Activated CD4-positive, CD25-positive, alpha-beta regulatory T cell treated with anti-CD3 and anti-CD28 coated beads, Interleukin-2, amount 50 U/mL, for 16 hours (primary cell): Measurements from ENCODE around the gene PNPT1.

Experiments used
- DNase-seq: peaks from one replicate; pipeline ENCODE4 v3.0.0-alpha.2; 2020; ENCODE audit warnings: low read depth, low spot score

The PNPT1 gene

GRCh38 chr2:55668956-55669355 is 24.7 kb downstream of the PNPT1 start:
- DNase-seq, result no peak

- no peak for DNase-seq
Measured at GRCh38 chr2:55653255-55653654, 40.4 kb downstream of the PNPT1 start.

- DNase-seq, result no peak
Measured at GRCh38 chr2:55649211-55649610, 44.4 kb downstream of the PNPT1 start.

GRCh38 chr2:55636831-55637230 is 56.8 kb downstream of the PNPT1 start:
- no peak for DNase-seq

GRCh38 chr2:55628931-55629330 is 64.7 kb downstream of the PNPT1 start:
- DNase-seq, result no peak

- DNase-seq, result no peak
Measured at GRCh38 chr2:55627915-55628314, 65.7 kb downstream of the PNPT1 start.

- no peak for DNase-seq
Measured at GRCh38 chr2:55621802-55622201, 71.8 kb downstream of the PNPT1 start.

- DNase-seq, result no peak
Measured at GRCh38 chr2:55620123-55620779, 73.4 kb downstream of the PNPT1 start.

- DNase-seq, result peak; percentile 33
Measured at GRCh38 chr2:55618275-55619055, 75.2 kb downstream of the PNPT1 start.

GRCh38 chr2:55618025-55618274 is 75.7 kb downstream of the PNPT1 start:
- no peak for DNase-seq

- DNase-seq, result peak; percentile 98
Measured at GRCh38 chr2:55617175-55618024, 76.2 kb downstream of the PNPT1 start, which contains the start of gene PPP4R3B. Gene PPP4R3B, minus strand, starts transcription at chr2:55617622. Its CDS starts 337 bp downstream, at chr2:55617285.

GRCh38 chr2:55616551-55617174 is 77.0 kb downstream of the PNPT1 start:
- DNase-seq, result no peak

- no peak for DNase-seq
Measured at GRCh38 chr2:55611997-55612396, 81.6 kb downstream of the PNPT1 start.

GRCh38 chr2:55610954-55611743 is 82.5 kb downstream of the PNPT1 start:
- DNase-seq, result no peak

GRCh38 chr2:55609938-55610578 is 83.6 kb downstream of the PNPT1 start:
- no peak for DNase-seq

- no peak for DNase-seq
Measured at GRCh38 chr2:55609193-55609794, 84.3 kb downstream of the PNPT1 start.

- DNase-seq, result no peak
Measured at GRCh38 chr2:55607717-55608116, 85.9 kb downstream of the PNPT1 start.

GRCh38 chr2:55604027-55604565 is 89.5 kb downstream of the PNPT1 start:
- no peak for DNase-seq

GRCh38 chr2:55601849-55602248 is 91.8 kb downstream of the PNPT1 start:
- no peak for DNase-seq
